Measurements from ENCODE around the gene CASD1.

The CASD1 gene

GRCh38 chr7:94509264-94509886 lies at the start of gene CASD1:
CASD1 (plus strand) TSS chr7:94509809; CDS start chr7:94510085, 276 bp downstream.
- peak; percentile 89 for DNase-seq (ENCODE audit: low spot score)
- TF ChIP-seq, protein P1, sequence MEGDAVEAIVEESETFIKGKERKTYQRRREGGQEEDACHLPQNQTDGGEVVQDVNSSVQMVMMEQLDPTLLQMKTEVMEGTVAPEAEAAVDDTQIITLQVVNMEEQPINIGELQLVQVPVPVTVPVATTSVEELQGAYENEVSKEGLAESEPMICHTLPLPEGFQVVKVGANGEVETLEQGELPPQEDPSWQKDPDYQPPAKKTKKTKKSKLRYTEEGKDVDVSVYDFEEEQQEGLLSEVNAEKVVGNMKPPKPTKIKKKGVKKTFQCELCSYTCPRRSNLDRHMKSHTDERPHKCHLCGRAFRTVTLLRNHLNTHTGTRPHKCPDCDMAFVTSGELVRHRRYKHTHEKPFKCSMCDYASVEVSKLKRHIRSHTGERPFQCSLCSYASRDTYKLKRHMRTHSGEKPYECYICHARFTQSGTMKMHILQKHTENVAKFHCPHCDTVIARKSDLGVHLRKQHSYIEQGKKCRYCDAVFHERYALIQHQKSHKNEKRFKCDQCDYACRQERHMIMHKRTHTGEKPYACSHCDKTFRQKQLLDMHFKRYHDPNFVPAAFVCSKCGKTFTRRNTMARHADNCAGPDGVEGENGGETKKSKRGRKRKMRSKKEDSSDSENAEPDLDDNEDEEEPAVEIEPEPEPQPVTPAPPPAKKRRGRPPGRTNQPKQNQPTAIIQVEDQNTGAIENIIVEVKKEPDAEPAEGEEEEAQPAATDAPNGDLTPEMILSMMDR (IDR thresholded peaks at IDR 0.05; ENCODE audit: extremely low read depth, missing control alignments): no peak

GRCh38 chr7:94466516-94466915 lies 43.1 kb upstream of the CASD1 start:
- no peak for DNase-seq (ENCODE audit: low spot score)
- TF ChIP-seq, protein P1 (IDR thresholded peaks at IDR 0.05; ENCODE audit: extremely low read depth, missing control alignments): no peak

- DNase-seq (ENCODE audit: low spot score): no peak
These were observed 38.0 kb upstream of the CASD1 start for GRCh38 chr7:94471604-94472003.

DNA sequence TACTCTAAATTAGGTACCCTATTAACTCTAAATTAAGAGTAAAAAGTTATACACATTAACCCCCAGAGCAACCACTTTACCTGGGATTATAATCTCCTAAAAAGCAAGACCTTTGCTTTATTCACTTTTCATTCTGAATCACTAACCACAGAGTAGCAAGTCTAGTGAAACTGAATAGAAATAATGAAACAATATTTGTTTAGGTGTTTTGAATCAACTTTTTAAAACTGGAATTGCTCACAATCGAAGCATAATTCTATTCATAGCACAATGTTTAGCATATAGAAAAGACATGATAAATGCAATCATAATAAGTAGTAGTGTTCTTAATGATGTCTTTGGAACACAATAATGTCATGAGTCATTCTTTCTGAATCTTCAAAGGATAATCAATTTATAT lies 37.0 kb upstream of the CASD1 start:
- TF ChIP-seq, protein P1 (IDR thresholded peaks at IDR 0.05; ENCODE audit: extremely low read depth, missing control alignments): no peak
- no peak for DNase-seq (ENCODE audit: low spot score)

More at GRCh38 chr7:94471604-94472003, 38.0 kb upstream of the CASD1 start:
- TF ChIP-seq, protein P1 (IDR thresholded peaks at IDR 0.05; ENCODE audit: extremely low read depth, missing control alignments): no peak

DNA sequence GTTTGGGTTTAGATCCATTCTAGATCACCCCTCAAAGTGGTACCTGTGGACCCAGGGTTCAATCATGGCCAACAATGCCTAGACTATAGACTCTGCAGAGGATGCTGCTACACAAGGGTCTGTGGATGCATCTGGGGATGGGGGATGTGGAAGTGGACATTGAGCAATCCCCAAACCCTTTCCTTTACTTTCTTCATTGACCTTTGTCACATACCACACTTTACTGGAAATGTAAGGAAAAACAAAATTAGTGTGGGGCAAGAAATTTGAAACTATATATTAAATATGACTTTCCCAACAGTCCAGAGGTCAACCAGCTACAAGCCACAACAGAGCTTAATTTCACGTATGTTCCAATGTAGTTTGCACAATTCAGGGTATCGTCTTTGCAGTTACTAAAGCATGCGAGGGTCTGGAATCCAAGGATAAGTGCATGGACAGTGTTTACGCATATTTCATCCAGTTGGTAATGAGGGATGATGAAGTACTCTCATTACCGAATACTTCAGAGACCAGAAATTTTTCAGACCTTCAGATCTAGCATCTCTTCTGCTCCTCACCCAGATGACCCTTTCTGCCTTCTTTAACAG lies 33.3 kb upstream of the CASD1 start:
- no peak for DNase-seq (ENCODE audit: low spot score)
- TF ChIP-seq, protein P1 (IDR thresholded peaks at IDR 0.05; ENCODE audit: extremely low read depth, missing control alignments): no peak

- no peak for DNase-seq (ENCODE audit: low spot score)
- TF ChIP-seq, protein P1 (IDR thresholded peaks at IDR 0.05; ENCODE audit: extremely low read depth, missing control alignments): no peak
These were observed 31.7 kb upstream of the CASD1 start for GRCh38 chr7:94477878-94478277.

GRCh38 chr7:94478648-94479214 lies 30.9 kb upstream of the CASD1 start:
- TF ChIP-seq, protein P1 (IDR thresholded peaks at IDR 0.05; ENCODE audit: extremely low read depth, missing control alignments): no peak

More at GRCh38 chr7:94478648-94479214, 30.9 kb upstream of the CASD1 start:
- no peak for DNase-seq (ENCODE audit: low spot score)
